ENCODE data around the gene ZNF500. TPM values are rescaled to one million over a fixed set of nuclear protein-coding genes. Genes with fewer than 3 reads are reported as not detected.

ZNF500 gene
- total RNA-seq, 2 experiments from 2014 or later, result 10.9 to 12.8 TPM

DNA sequence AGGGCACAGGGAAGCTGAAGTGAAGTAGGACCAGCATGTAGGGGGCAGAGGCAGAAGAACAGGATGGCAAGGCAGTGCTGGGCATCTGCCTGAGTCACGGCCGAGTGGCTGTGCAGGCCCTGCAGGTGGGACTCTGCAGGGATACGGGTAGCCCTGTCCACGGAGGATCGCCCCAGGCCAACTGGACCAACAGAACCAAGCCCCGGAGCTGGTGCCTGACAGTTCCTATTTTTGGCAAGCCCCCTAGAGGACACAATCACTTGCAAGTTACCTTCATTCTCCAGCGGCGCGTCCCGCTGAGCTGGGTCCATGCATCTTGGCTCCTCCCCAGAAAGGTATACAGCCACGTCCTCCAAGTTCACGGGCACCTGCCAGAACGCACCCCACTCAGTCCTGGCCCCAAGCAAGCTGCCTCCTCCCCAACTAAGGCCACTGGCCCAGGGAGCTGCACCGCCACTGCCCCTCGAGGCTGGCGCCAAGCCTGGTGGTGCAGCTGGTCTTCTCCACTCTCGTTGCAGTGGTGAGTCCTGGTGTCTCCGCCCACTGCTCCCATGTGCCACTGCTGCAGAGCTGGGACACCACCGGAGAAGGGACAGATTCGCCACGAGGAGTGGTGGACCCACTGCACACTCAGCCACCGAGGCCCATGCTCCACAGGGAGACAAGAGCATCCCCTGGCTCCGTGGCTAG lies 6.6 kb downstream of the ZNF500 start:
- Mint-ChIP-seq H3K9me3 (peaks cover 3% of the 10 kb centered on the region), H3K4me1 (ENCODE audit: low read depth) (peaks cover 5% of the 10 kb centered on the region), H3K4me3 (no peak overlapping the region), H3K27me3 (no peaks in the 10 kb centered on the region), H3K36me3 (ENCODE audit: low read depth) (peaks cover 27% of the 10 kb centered on the region), H3K27ac (no peak overlapping the region)
- intact Hi-C loops (cut with micrococcal nuclease), result loop anchor here (10.0 kb wide), 1 partner anchor 84 kb away; the partner anchor contains the start of genes GLYR1 and UBN1
- ChIA-PET POLR2A (interaction anchor here (1.9 kb wide), 1 partner anchor 8 kb away, joined by 5 read pairs; no protein-coding TSS in a partner anchor), CTCF (interaction anchor here (1.4 to 1.8 kb wide), 2 partner anchors 26 to 39 kb away, joined by 3 to 7 read pairs; partner anchors contain the start of genes ANKS3 and DNAAF8)
- DNase-seq (no peak), ATAC-seq (no peak)
- no peak for TF ChIP-seq CTCF (IDR thresholded peaks at IDR 0.05)

DNA sequence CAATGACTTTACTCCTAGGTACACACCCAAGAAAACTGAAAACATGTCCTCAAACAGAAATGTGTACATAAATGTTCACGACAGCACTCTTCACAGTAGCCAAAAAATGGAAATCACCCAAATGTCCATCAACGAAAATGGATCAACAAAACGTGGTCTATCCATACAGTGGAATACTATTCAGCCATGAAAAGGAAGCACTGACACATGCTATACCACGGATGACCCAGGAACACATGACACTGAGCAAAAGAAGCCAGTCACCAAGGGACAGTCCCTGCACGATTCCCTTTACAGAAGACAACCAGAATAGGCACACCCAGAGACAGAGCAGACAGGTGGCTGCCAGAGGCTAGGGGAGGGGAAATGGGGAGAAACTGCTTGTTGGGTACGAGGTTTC lies 11.3 kb downstream of the ZNF500 start:
- DNase-seq (no peak), ATAC-seq (no peak)
- Mint-ChIP-seq H3K27me3 (no peaks in the 10 kb centered on the region), H3K4me1 (ENCODE audit: low read depth) (no peaks in the 10 kb centered on the region), H3K27ac (no peak overlapping the region), H3K36me3 (ENCODE audit: low read depth) (peaks cover 34% of the 10 kb centered on the region), H3K9me3 (peaks cover 3% of the 10 kb centered on the region), H3K4me3 (no peak overlapping the region)
- TF ChIP-seq CTCF (IDR thresholded peaks at IDR 0.05), result no peak
- intact Hi-C loops (cut with micrococcal nuclease), result no loop called here
- CTCF ChIA-PET, result no interaction called here
- POLR2A ChIA-PET, result interaction anchor here (1.5 kb wide), 1 partner anchor 11 kb away, joined by 3 read pairs; the partner anchor contains the start of gene ZNF500

GRCh38 chr16:4754865-4755264 lies 12.1 kb downstream of the ZNF500 start:
- ATAC-seq, result no peak
- Mint-ChIP-seq H3K9me3 (peaks cover 3% of the 10 kb centered on the region), H3K36me3 (ENCODE audit: low read depth) (peaks cover 29% of the 10 kb centered on the region), H3K27me3 (no peaks in the 10 kb centered on the region), H3K27ac (no peak overlapping the region), H3K4me3 (no peak overlapping the region), H3K4me1 (ENCODE audit: low read depth) (no peaks in the 10 kb centered on the region)
- CTCF ChIA-PET, result no interaction called here
- DNase-seq, result no peak
- intact Hi-C loops (cut with micrococcal nuclease), result no loop called here
- no peak for TF ChIP-seq CTCF (IDR thresholded peaks at IDR 0.05)
- POLR2A ChIA-PET, result interaction anchor here (0.6 kb wide), 1 partner anchor 26 kb away, joined by 3 read pairs; no protein-coding TSS in a partner anchor

- ChIA-PET CTCF (no interaction called here), POLR2A (no interaction called here)
- Mint-ChIP-seq H3K27ac (no peak overlapping the region), H3K9me3 (peaks cover 3% of the 10 kb centered on the region), H3K4me1 (ENCODE audit: low read depth) (peaks cover 4% of the 10 kb centered on the region), H3K36me3 (ENCODE audit: low read depth) (peaks cover 23% of the 10 kb centered on the region), H3K4me3 (no peak overlapping the region), H3K27me3 (no peaks in the 10 kb centered on the region)
- intact Hi-C loops (cut with micrococcal nuclease), result no loop called here
- ATAC-seq (no peak), DNase-seq (no peak)
- no peak for TF ChIP-seq CTCF (IDR thresholded peaks at IDR 0.05)
These were observed 13.7 kb downstream of the ZNF500 start for GRCh38 chr16:4753227-4753626.

GRCh38 chr16:4752351-4753100 lies 14.4 kb downstream of the ZNF500 start:
- ChIA-PET CTCF (no interaction called here), POLR2A (no interaction called here)
- Mint-ChIP-seq H3K9me3 (peaks cover 3% of the 10 kb centered on the region), H3K4me3 (no peak overlapping the region), H3K4me1 (ENCODE audit: low read depth) (peaks cover 10% of the 10 kb centered on the region), H3K36me3 (ENCODE audit: low read depth) (peaks cover 23% of the 10 kb centered on the region), H3K27ac (no peak overlapping the region), H3K27me3 (no peaks in the 10 kb centered on the region)
- ATAC-seq (no peak), DNase-seq (no peak)
- TF ChIP-seq CTCF (IDR thresholded peaks at IDR 0.05), result no peak
- intact Hi-C loops (cut with micrococcal nuclease), result no loop called here

All from activated CD8-positive, alpha-beta T cell treated with anti-CD3 and anti-CD28 coated beads for 36 hours (primary cell).